SJCRH30 (cell line): Measurements from ENCODE around the gene PROSER3. TPM values are rescaled to one million over a fixed set of nuclear protein-coding genes. Genes with fewer than 3 reads are reported as not detected.

Experiments used
- DNase-seq, 2 experiments: peaks; one replicate each; pipeline ENCODE4 v3.0.0-alpha.2; 2015 to 2020
- H3K27ac ChIP-seq: fragments of 250-450 bp; sonication (Bioruptor Pico); 2 replicates; pipeline ENCODE4 v1.5.1; 2020; ENCODE audit warnings: mild to moderate bottlenecking, moderate library complexity
- H3K27me3 ChIP-seq: fragments of 250-450 bp; sonication (Bioruptor Pico); 2 replicates; pipeline ENCODE4 v1.5.1; 2020; ENCODE audit warnings: mild to moderate bottlenecking, moderate library complexity
- H3K36me3 ChIP-seq: fragments of 250-450 bp; sonication (Bioruptor Pico); 2 replicates; pipeline ENCODE4 v1.5.1; 2020; ENCODE audit warnings: mild to moderate bottlenecking, moderate library complexity
- H3K4me1 ChIP-seq: fragments of 250-450 bp; sonication (Bioruptor Pico); 2 replicates; pipeline ENCODE4 v1.5.1; 2020; ENCODE audit warnings: mild to moderate bottlenecking, moderate library complexity
- H3K4me3 ChIP-seq: fragments of 250-450 bp; sonication (Bioruptor Pico); 2 replicates; pipeline ENCODE4 v1.5.1; 2020; ENCODE audit warnings: mild to moderate bottlenecking, moderate library complexity
- H3K9me3 ChIP-seq: fragments of 250-450 bp; sonication (Bioruptor Pico); replicated peaks from 2 replicates; pipeline ENCODE4 v1.5.1; 2020; ENCODE audit warnings: mild to moderate bottlenecking, moderate library complexity
- total RNA-seq: library from RNA; depleted of rRNA; stranded (reverse); fragments of >200 nt; shearing (Covaris generic); gene quantifications from 2 replicates; pipeline ENCODE4 v1.2.3, GENCODE V29; 2014; rRNA removed

Gene PROSER3
- total RNA-seq, 1 experiment from 2014 or later: 11.1 TPM

- H3K36me3 ChIP-seq: no peaks in the 10 kb centered on the region
- H3K9me3 ChIP-seq: no peaks in the 10 kb centered on the region
- no peak within 1 kb of the TSS for H3K27ac ChIP-seq
- DNase-seq: no peak
- no peak within 1 kb of the TSS for H3K4me3 ChIP-seq
- H3K4me1 ChIP-seq: no peaks in the 10 kb centered on the region
- peaks cover 18% of the 10 kb centered on the region; the same call in 1 of the 2 replicates for H3K27me3 ChIP-seq
Measured at GRCh38 chr19:35812220-35813042, 54.5 kb downstream of the PROSER3 start, which contains the start of gene PRODH2. Gene PRODH2 (minus strand): TSS chr19:35812845. CDS start chr19:35812805, 40 bp downstream.

GRCh38 chr19:35813043-35813890 lies 55.3 kb downstream of the PROSER3 start:
- no peak for DNase-seq
- no peak overlapping the region for H3K4me3 ChIP-seq

GRCh38 chr19:35816262-35816661 lies 58.3 kb downstream of the PROSER3 start:
- no peaks in the 10 kb centered on the region for H3K9me3 ChIP-seq
- H3K27me3 ChIP-seq: peaks cover 11% of the 10 kb centered on the region; the same call in 1 of the 2 replicates
- DNase-seq: no peak
- no peak overlapping the region for H3K4me3 ChIP-seq
- no peak overlapping the region for H3K27ac ChIP-seq
- no peaks in the 10 kb centered on the region for H3K4me1 ChIP-seq
- no peaks in the 10 kb centered on the region for H3K36me3 ChIP-seq

More at GRCh38 chr19:35813043-35813890, 55.3 kb downstream of the PROSER3 start:
- Histone ChIP-seq H3K36me3 (no peaks in the 10 kb centered on the region), H3K27me3 (peaks cover 12% of the 10 kb centered on the region; the same call in 1 of the 2 replicates), H3K27ac (no peak overlapping the region), H3K4me1 (no peaks in the 10 kb centered on the region), H3K9me3 (no peaks in the 10 kb centered on the region)

- Histone ChIP-seq H3K27ac (no peak overlapping the region), H3K9me3 (no peaks in the 10 kb centered on the region), H3K4me1 (no peaks in the 10 kb centered on the region), H3K36me3 (no peaks in the 10 kb centered on the region), H3K27me3 (peaks cover 7% of the 10 kb centered on the region; the same call in 1 of the 2 replicates), H3K4me3 (no peak overlapping the region)
- no peak for DNase-seq
Measured at GRCh38 chr19:35816846-35817245, 58.9 kb downstream of the PROSER3 start.

- no peaks in the 10 kb centered on the region for H3K4me1 ChIP-seq
- H3K36me3 ChIP-seq: no peaks in the 10 kb centered on the region
- no peaks in the 10 kb centered on the region for H3K27me3 ChIP-seq
- no peak overlapping the region for H3K27ac ChIP-seq
- DNase-seq: no peak
- H3K9me3 ChIP-seq: no peaks in the 10 kb centered on the region
- no peak overlapping the region for H3K4me3 ChIP-seq
Measured at GRCh38 chr19:35818445-35818844, 60.5 kb downstream of the PROSER3 start.

Other genes with a start within 250 kb of the PROSER3 start
- gene DMKN, start 244.5 kb upstream of the PROSER3 start, total RNA-seq: not detected in 2 replicates
- gene SBSN, start 229.9 kb upstream of the PROSER3 start, total RNA-seq: not detected in 2 replicates
- gene GAPDHS, start 224.7 kb upstream of the PROSER3 start, total RNA-seq: not detected in 2 replicates
- 110 TPM in 2 replicates for gene TMEM147, start 212.6 kb upstream of the PROSER3 start, total RNA-seq
- 0.14 TPM in 1 of 2 replicates, not detected in the other for gene ATP4A, start 194.5 kb upstream of the PROSER3 start, total RNA-seq
- gene PMIS2, start 172.0 kb upstream of the PROSER3 start, total RNA-seq: not detected in 2 replicates
- gene HAUS5, start 145.4 kb upstream of the PROSER3 start, total RNA-seq: 17.2 and 22.7 TPM in 2 replicates
- gene RBM42, start 129.1 kb upstream of the PROSER3 start, total RNA-seq: 69.9 and 71.3 TPM in 2 replicates
- gene ETV2, start 116.4 kb upstream of the PROSER3 start, total RNA-seq: 2.4 and 4.1 TPM in 2 replicates
- 436 and 590 TPM in 2 replicates for gene COX6B1, start 109.9 kb upstream of the PROSER3 start, total RNA-seq
- gene UPK1A, start 91.7 kb upstream of the PROSER3 start, total RNA-seq: not detected in 2 replicates
- not detected in 2 replicates for gene ZBTB32, start 53.6 kb upstream of the PROSER3 start, total RNA-seq
- 13.1 and 15.1 TPM in 2 replicates for gene KMT2B, start 40.2 kb upstream of the PROSER3 start, total RNA-seq
- 4.3 and 10.3 TPM in 2 replicates for gene IGFLR1, start 15.7 kb upstream of the PROSER3 start, total RNA-seq
- 9.7 and 11.4 TPM in 2 replicates for gene U2AF1L4, start 12.8 kb upstream of the PROSER3 start, total RNA-seq
- gene PSENEN, start 12.5 kb upstream of the PROSER3 start, total RNA-seq: 37.7 and 47.2 TPM in 2 replicates
- 4.9 and 6.1 TPM in 2 replicates for gene LIN37, start 9.6 kb upstream of the PROSER3 start, total RNA-seq
- not detected in 2 replicates for gene HSPB6, start 1.1 kb upstream of the PROSER3 start, total RNA-seq
- 8.9 and 10.5 TPM in 2 replicates for gene ARHGAP33, start 17.4 kb downstream of the PROSER3 start, total RNA-seq
- gene PRODH2, start 54.7 kb downstream of the PROSER3 start, total RNA-seq: not detected in 2 replicates
- gene NPHS1, start 94.3 kb downstream of the PROSER3 start, total RNA-seq: not detected in 2 replicates
- not detected in 2 replicates for gene KIRREL2, start 98.7 kb downstream of the PROSER3 start, total RNA-seq
- gene APLP1, start 110.4 kb downstream of the PROSER3 start, total RNA-seq: 32.1 and 32.7 TPM in 2 replicates
- gene NFKBID, start 142.4 kb downstream of the PROSER3 start, total RNA-seq: 6.2 and 7.3 TPM in 2 replicates
- not detected in 2 replicates for gene HCST, start 144.4 kb downstream of the PROSER3 start, total RNA-seq
- not detected in 2 replicates for gene TYROBP, start 150.1 kb downstream of the PROSER3 start, total RNA-seq
- gene LRFN3, start 178.2 kb downstream of the PROSER3 start, total RNA-seq: 5.1 and 10.2 TPM in 2 replicates
- 21.6 and 27.9 TPM in 2 replicates for gene SDHAF1, start 237.0 kb downstream of the PROSER3 start, total RNA-seq